HG02885 (cell line): Measurements from ENCODE around the gene LRRC42.
"Not testable (repeated sequence)": the region's sequence is repeated elsewhere in the genome, so short reads cannot be mapped to it uniquely, and the experiment has no call there.

ENCODE experiments used
- ATAC-seq: cut with Tn5 transposase; IDR thresholded peaks from one replicate; pipeline ENCODE4 v1.9.1; 2021; ENCODE audit warnings: mild to moderate bottlenecking; ENCODE audit not compliant: unreplicated experiment, poor library complexity

Gene LRRC42

DNA sequence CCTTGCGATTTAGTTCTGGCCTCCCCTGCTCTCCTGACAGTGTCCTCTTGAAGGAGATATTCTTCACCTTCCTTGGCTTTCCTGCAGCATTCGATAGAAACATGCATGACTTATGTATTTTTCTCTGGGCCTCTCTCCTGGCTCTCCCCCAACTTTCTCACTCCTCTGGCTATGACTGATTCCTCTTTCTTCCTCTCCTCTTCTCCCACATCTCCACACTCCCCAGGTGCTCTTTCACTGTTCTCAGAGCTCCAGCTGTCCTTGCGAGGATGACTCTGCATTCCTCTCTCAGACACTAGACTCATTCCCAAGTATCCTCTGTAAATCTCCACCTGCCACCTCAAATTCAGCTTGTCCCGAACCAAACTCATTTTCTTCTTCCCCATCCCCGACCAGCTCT, 18.0 kb downstream of the LRRC42 start:
- no peak for ATAC-seq

DNA sequence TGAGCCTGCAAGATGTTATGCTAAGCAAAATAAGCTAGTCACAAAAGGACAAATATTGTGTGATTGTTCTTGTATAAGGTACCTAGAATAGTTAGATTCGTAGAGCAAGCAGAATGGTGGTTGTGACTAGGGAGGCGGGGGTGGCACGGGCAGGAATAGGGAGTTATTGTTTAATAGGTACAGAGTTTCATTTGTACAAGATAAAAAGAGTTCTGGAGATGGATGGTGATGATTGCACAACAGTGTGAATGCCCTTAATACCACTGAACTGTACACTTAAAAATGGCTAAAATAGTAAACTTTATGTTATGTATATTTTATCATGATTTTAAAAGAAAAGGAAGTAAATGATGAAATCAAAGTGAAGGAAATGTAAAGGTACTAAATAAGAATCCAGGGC, 20.6 kb downstream of the LRRC42 start:
- ATAC-seq: no peak

DNA sequence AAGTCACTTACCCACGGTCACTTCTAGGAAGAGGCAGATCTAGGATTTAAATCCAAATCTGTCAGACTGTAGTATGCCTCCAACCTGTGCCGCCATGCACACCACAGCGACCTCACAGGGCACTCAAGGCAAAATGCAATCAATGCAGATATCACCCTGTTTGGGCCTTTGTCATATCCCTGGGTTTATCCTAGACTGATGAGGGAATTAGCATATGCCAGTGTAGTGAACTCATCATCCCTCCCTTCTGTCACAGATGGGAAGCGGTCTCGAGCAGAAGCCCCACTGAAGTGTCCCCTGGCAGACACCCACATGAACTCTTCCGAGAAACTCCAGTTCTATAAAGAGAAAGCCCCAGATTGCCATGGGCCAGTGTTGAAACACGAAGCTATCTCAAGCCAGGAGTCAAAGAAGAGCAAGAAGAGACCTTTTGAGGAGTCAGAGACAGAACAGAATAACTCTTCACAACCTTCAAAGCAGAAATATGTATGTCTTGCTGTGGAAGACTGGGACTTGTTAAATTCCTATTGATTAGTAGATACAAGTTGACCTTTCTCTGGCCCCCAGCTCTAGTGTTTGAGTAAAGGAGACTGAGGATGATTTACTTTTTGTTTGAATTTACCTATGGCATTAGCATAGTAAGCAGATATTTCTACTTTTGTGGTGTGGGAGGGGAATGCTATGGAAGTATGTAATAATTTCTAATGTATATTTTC, 21.4 kb downstream of the LRRC42 start:
- ATAC-seq: no peak

DNA sequence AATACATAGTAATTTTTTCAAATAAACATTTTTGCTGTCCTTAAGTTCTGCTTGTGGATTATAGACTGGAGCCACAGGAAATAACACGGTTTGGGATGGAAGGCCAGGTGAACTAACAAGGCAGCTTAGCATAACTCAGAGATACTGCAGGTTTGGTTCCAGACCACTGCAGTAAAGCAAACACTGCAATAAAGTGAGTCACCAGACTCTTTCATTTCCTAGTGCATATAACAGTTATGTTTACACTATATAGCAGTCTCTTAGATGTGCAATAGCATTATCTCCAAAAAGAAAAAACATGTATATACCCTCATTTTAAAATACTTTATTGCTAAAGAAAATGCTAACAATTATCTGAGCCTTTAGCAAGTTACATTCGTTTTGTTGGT, 22.0 kb downstream of the LRRC42 start:
- no peak for ATAC-seq

DNA sequence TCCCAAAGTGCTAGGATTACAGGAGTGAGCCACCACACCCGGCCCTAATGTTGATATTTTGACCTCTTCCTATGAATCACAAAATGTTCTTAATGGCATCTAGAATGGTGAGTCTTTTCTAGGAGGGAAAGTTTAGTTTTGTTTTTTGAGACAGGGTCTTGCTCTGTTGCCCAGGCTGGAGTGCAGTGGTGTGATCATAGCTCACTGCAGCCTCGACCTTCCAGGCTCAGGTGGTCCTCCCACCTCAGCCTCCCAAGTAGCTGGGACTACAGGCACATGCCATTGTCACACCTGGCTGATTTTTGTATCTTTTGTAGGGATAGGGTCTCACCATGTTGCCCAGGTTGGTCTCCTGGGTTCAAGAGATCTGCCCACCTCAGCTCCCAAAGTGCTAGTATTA, 23.2 kb downstream of the LRRC42 start:
- not testable (repeated sequence) for ATAC-seq

DNA sequence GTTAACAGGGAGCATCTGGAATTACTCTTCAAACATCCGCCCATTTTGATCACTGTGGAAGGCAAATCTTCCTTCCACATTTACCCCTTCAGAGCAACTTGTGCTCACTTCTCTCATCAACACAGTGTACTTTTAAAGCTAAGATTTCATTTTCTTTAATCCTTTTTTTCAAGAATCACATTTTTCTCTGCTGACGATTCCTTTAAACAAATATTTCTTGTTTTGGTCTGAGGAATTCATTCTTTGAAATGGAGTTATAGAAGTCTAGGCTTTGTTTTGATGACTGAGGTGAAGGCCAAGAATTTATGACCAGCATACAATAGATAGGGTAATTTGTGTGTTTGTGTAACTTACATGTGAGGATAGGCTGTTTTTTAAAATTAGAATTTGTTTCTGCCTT, 25.6 kb downstream of the LRRC42 start:
- no peak for ATAC-seq

DNA sequence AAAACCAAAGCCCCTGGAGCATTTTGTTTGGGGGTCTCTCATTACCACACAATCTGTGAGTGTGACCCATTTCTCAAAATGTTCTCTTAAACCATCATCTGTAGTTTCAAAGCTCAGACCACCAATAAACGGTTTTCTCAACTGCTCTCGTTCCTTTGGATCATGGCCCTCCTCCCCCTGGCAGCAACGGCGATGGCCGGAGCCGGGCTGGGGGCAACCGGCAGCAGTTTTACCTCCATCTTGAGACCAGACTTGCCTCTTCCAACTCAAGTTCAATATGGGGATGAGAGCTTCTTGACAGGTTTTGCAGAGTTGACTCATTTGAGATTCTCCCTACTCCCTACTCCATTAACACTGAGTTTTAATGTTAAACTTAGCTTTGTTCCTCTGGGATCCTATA, 29.7 kb downstream of the LRRC42 start:
- ATAC-seq: no peak

DNA sequence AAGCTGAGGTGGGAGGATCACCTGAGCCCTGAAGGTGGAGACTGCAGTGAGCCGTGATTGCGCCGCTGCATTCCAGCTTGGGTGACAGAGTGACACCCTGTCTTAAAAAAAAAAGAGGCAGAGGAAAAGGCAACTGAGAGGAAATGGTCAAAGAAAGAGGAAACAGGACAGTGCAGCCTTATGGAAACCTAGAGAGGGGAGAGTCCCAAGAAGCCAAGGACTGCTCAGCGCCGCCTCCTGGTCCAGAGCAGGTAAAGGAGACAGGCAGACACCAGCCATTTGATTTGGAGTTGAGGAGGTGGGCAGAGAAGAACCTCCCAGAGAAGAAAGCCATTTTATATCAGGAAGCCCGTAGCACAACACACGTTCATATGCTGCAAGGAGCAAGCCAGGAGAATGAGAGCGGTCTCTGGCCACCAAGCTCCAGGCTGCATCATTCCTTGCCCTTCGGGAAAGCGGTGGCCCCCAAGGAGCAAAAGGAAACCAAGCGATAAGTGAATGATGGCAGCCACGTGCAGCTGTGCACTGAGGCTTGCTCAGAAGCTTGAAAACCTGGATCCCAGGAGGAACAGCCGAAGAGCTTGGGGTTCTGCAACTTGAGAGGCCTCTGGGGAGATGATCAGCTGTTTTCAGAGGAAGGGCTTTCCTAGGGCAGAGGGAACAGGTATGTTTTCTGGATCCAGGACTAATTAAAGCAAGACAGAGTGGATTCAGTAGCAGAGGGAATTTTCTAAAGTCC, 33.7 kb downstream of the LRRC42 start:
- ATAC-seq: no peak

DNA sequence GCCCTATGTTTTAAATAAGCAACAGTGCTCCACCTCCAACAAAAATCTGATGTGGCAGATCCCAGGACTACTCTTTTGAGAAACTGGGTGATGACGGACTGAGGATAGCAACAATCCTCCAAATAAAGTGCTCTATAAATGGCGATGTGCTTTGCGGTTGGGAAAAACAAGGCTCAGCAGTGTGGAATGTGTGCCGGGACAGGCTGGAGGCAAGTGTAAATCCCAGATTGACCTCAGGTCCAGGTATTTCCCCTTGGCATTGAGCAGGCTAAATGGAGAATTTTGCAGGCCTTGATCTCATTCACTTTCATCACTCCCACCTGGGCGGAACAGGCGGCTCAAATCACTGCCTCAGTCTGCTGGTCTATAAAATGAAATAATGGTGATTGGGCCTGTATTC, 35.1 kb downstream of the LRRC42 start:
- no peak for ATAC-seq

DNA sequence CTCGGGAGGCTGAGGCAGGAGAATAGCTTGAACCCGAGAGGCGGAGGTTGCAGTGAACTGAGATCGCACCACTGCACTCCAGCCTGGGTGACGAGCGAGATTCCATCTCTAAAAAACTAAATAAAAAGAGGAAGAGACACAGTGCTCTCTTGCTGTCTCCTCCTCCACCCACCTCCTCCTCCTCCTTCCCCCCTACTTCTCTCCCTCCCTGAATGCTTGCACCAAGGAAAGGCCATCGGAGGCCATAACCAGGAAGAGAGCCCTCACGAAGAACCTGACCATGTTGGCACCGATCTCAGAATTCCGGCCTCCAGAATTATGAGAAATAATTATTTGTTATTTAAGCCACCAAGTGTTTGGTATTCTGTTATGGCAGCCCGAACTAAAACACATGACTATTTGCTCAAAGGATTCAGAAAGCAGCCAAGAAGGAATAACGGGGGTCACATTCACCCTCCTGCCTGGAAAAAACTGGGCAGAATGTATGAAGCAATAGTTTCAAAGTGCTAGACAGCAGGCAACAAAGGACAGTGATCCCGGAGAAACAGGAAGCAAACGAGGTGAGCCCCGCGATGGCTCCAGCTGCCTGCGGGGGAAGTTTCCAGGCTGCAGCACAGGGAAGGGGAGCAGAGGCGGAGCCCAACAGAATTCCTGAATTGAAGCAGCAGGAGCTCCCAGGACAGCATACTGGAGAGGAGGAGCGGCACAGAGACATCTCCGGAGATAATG, 36.0 kb downstream of the LRRC42 start:
- ATAC-seq: no peak

DNA sequence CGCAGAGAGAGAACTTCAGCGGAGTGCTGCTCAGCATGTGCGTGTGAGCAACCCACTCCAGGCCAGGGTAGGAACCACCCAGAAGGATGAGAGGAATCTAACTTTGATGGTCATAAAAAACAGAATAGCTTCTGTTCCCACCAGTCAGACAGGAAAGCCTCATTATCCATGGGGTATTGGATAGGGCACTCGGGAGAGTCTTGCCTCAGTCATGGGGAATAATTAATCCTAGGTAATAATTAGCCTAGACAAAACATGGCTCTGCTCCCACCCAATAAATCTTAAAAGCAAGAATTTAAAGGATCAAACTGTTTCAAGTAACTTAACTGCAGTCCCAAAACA, 36.6 kb downstream of the LRRC42 start:
- ATAC-seq: no peak

DNA sequence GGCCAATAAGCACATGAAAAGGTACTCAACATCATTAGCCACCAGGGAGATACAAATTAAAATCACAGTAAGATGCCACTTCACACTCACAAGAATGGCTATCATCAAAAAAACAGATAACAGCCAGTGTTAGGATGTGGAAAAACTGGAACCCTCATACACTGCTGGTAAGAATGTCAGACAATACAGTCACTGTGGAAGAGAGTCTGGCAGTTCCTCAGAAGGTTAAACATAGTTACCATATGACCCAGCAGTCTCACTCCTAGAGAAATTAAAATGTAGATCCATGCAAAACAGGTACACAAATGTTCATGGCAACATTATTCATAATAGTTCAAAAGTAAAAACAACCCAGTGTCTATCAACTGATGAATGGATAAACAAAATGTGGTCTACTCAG, 38.6 kb downstream of the LRRC42 start:
- ATAC-seq: no peak

DNA sequence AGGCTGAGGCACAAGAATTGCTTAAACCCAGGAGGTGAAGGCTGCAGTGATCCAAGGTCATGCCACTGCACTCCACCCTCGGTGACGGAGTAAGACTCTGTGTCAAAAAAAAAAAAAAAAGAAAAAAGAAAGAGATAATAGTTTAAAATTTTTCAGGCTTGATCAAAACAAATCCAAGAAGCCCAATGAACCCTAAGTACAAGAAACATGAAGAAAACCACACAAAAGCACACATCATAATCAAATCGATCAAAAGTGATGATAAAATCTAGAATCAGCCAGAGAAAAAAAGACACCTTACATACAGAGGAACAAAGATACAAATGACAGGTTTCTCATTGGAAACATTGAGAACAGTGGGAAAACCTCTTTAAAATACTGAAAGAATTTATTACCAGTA, 40.3 kb downstream of the LRRC42 start:
- ATAC-seq: no peak

DNA sequence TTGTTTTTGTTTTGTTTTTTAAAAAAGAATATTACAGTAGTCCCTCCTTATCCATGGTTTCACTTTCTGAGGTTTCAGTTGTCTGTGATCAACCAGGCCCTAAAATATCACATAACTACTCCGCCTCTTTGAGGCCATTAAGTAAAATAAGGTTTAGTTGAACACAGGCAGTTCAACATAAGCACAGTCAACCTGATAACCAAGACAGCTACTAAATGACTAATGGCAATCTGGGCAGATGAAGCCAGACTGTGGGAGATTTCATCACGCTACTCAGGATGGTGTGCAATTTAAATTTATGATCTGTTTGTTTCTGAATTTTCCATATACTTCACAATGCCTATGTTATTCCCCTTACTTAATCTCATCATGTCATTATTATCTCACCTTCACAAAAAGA, 41.7 kb downstream of the LRRC42 start:
- no peak for ATAC-seq

DNA sequence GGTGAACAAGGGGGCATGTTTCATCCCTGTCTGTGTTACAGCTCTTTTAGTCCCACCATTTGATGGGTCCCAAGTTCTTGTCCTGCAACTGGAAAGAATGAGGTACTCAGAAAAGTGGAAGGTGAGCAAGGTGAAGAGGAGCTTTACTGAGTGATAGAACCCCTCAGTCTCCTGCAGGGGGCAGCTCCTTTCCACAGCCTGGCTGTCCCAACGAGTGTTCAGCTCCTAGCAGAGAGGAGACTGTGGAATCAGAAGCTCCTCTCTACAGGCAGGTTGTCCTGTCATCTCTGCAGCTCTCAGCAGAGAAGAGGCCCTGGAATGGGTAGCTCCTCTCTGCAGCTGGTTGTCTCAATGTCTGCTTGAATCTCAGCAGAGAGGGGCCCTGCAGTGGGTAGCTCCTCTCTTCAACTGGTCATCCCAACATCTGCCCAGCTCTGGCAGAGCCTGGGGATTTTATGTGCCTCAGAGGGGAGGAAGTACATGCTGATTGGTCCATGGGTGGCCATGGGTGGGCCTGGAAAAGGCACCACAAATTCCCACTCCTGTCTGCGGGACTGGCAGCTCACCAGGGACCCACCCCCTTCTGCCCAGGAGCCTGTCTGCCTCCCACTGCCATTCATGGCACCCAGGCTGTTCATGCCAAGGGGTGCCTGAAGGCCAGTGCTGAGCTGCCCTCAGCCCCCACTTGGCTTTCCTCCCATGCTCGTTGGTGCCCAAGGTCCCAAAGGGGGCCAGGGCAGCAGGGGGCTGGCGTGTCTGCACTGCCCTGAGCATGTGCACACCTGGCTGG, 46.1 kb downstream of the LRRC42 start:
- no peak for ATAC-seq

DNA sequence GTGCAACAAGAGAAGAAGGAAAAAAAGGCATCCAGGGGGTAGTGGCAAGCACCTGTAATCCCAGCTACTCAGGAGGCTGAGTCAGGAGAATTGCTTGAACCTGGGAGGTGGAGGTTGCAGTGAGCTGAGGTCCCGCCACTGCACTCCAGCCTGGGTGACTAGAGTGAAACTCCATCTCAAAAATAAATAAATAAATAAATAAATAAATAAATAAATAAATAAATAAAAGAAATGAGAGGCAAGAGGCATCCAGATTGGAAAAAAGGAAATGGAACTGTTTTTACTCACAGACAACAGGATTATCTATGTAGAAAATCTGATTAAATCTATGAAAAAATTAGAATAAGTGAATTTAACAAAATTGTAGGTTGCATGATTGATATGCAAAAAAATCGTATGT, 48.4 kb downstream of the LRRC42 start:
- ATAC-seq: not testable (repeated sequence)

DNA sequence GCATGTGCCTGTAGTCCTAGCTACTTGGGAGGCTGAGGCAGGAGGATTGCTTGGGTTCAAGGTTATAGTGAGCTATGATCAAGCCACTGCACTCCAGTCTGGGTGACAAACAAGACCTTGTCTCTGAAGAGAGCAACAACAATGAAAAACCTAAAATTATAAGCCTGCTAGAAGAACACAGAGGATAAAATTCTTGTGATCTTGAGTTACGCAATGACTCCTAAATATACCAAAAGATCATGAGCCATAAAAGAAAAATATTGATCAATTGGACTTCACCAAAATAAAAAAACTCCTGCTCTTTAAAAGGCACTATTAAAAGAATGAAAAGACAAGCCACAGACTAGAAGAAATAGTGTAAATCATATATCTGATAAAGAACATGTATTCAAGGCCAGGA, 49.5 kb downstream of the LRRC42 start:
- no peak for ATAC-seq

DNA sequence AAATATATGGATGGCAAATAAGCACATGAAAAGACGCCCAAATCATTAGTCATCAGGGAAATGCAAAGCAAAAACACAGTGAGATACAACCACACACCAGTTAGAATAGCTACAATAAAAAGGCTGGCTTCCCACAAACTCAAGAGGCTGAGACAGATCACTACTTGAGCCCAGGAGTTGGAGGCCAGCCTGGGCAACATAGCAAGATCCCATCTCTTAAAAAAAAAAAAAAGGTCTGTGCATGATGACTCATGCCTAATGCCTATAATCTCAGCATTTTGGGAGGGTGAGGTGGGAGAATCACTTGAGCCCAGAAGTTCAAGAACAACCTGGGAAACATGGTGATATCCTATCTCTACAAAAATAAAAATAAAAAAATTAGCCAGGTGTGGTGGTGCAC, 52.1 kb downstream of the LRRC42 start:
- ATAC-seq: no peak

DNA sequence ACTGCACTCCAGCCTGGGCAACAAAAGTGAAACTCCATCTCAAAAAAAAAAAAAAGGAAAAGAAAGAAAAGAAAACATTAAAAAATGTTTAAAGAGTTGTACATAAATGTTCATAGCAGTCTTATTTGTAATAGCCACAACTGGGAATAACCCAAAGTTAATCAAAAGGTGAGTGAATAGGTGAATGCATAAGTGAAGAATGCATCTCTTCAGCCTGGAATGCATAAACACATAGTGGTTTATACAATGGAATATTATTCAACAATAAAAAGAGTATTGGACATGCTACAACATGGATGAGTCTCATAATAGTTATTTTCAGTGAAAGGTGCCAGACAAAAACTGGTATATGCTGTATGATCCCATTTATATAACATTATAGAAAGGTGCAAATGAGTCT, 53.8 kb downstream of the LRRC42 start:
- ATAC-seq: no peak

DNA sequence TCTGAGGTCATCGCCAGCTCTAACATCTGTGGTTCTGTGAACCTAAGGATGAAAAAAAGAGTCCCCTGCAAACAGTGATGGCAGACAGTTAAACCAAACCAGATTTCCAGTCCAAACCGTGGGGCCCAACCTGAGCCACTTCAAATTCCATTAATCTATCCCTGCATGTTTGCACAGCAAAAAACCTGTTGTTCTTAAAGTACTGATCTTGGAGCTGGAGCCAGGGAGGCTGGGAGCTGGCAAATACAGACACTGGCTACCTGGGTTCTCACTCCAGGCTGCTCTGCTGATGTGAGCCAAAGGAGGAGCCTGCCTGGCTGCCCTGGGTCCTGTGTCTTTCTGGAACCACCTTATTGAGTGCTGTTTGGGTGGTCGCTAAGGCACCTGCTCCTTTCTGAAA, 55.4 kb downstream of the LRRC42 start:
- ATAC-seq: no peak
